Astrocyte (in vitro differentiated cells and primary cell): ENCODE results near the gene RASGRP2.

Source experiments
- EZH2 ChIP-seq: IDR thresholded peaks from 2 replicates; pipeline ENCODE4 v1.6.1; 2012; ENCODE audit warnings: mild to moderate bottlenecking, low read length, inconsistent platforms; ENCODE audit not compliant: insufficient read depth
- TF ChIP-seq, protein P1 (sequence below): IDR thresholded peaks from 2 replicates; pipeline ENCODE4 v1.5.1; 2011; ENCODE audit warnings: low read depth, mild to moderate bottlenecking, inconsistent platforms, low read length, moderate library complexity; ENCODE audit not compliant: insufficient read depth

DNA sequence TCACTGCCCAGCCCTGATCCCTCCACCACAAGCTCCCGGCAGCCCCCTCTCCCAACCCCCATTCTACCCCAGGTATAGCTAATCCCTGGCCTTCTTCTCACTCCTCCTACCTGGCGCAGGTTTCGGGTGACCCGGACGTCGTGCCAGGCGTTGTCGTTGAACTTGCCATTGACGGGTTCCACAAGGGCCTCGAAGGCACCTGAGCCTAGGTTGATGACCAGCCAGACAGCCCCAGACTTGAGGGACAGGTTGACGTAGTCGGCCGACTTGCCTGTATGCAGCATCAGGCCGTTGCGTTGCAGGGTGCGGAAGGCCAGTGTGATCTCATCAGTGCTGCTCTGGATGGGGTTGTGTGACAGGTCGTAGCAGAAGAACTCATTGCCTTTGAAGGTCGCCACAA lies 58.4 kb downstream of the RASGRP2 start:
- TF ChIP-seq, protein P1, sequence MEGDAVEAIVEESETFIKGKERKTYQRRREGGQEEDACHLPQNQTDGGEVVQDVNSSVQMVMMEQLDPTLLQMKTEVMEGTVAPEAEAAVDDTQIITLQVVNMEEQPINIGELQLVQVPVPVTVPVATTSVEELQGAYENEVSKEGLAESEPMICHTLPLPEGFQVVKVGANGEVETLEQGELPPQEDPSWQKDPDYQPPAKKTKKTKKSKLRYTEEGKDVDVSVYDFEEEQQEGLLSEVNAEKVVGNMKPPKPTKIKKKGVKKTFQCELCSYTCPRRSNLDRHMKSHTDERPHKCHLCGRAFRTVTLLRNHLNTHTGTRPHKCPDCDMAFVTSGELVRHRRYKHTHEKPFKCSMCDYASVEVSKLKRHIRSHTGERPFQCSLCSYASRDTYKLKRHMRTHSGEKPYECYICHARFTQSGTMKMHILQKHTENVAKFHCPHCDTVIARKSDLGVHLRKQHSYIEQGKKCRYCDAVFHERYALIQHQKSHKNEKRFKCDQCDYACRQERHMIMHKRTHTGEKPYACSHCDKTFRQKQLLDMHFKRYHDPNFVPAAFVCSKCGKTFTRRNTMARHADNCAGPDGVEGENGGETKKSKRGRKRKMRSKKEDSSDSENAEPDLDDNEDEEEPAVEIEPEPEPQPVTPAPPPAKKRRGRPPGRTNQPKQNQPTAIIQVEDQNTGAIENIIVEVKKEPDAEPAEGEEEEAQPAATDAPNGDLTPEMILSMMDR: no peak
- no peak for TF ChIP-seq EZH2
